Vagina (tissue), 2 donors: ENCODE results near the gene AICDA.

Source experiments
- CTCF ChIP-seq, 3 experiments: fragments of 450-650 bp in 2 of 3; fragments of 200-600 bp in 1 of 3; sonication (generic) in 1 of 3; IDR thresholded peaks; one replicate each; pipeline ENCODE4 v1.5.1; 2017 to 2019; ENCODE audit warnings: antibody characterized with exemption in 3 of 3, mild to moderate bottlenecking in 2 of 3, moderate library complexity in 2 of 3
- POLR2A ChIP-seq, 2 donors: fragments of 450-650 bp; IDR thresholded peaks; one replicate each; pipeline ENCODE4 v1.6.1; 2017; ENCODE audit warnings: antibody characterized with exemption in 2 of 2, mild to moderate bottlenecking in 2 of 2, moderate library complexity in 2 of 2
- POLR2AphosphoS5 ChIP-seq, 2 donors: sonication (generic); formaldehyde crosslinking; IDR thresholded peaks; one replicate each; pipeline ENCODE4 v1.9.0; 2017; ENCODE audit warnings: antibody characterized with exemption in 2 of 2, mild to moderate bottlenecking in 2 of 2, low read depth in 1 of 2; ENCODE audit not compliant: insufficient read depth in 1 of 2

- TF ChIP-seq POLR2AphosphoS5 (IDR thresholded peaks at IDR 0.05; ENCODE audit: insufficient read depth in 1 of 2, low read depth in 1 of 2) (no peak), CTCF (IDR thresholded peaks at IDR 0.05) (no peak), POLR2A (IDR thresholded peaks at IDR 0.05) (no peak)
Measured at GRCh38 chr12:8590842-8591545, 21.7 kb downstream of the AICDA start.
